Subcutaneous adipose tissue (tissue), 4 donors: ENCODE measurements around the gene FYN. TPM values are rescaled to one million over a fixed set of nuclear protein-coding genes. Genes with fewer than 3 reads are reported as not detected.

Experiments
- CTCF ChIP-seq: fragments of 450-650 bp; IDR thresholded peaks from one replicate; pipeline ENCODE4 v1.5.1; 2016; ENCODE audit warnings: low read depth, mild to moderate bottlenecking, control low read depth, antibody characterized with exemption, moderate library complexity
- total RNA-seq, 4 donors: library from RNA; depleted of rRNA; stranded (reverse); fragments of >200 nt; gene quantifications; one replicate each; pipeline ENCODE4 v1.1.0, GENCODE V29; 2016

The FYN gene
- total RNA-seq, 4 donors from 2014 or later: 185 to 279 (median 252) TPM

- TF ChIP-seq CTCF: no peak
These were observed 24.9 kb downstream of the FYN start for GRCh38 chr6:111848262-111848812.

- TF ChIP-seq CTCF: no peak
These were observed 26.5 kb downstream of the FYN start for GRCh38 chr6:111846492-111847409.

DNA sequence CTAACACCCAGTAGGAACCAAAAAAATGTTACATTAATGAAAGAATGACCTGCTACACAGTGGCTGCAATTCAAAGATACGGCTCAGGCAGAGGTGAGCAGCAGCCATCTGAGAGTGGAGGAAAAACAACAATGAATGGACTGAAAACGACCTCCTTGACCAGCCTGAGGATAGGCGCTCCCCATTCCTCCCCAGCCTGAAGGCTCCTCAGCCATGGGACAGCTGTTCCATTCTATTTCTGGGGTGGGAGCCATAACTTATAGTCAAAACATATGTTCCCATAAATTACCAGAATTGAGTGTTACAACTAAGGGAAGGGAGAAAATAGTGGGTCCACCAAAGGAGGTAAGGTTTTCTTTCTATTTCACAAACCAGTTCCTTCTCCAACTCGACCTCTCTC, 27.2 kb downstream of the FYN start:
- no peak for TF ChIP-seq CTCF

DNA sequence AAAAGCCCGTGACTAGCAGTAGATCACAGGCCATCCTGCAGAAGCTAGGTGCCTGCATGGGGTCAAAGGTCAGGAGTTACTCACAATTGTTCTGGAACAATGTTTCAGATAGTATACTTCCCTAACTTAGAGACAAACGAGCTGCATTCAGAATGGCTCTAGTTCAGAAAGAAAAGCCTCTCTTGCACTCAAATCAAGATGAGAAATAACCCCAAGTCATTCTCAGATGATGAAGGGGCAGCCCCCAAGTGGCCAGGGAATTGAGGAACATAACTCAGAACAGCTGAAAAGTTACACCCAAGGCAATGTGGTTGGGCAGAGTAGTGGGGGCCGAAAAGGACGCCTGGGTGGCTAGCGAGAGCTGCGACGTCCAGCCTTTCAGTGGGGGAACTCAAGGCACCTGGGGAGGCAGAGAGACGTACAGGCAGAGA, 27.8 kb downstream of the FYN start:
- TF ChIP-seq CTCF: no peak

DNA sequence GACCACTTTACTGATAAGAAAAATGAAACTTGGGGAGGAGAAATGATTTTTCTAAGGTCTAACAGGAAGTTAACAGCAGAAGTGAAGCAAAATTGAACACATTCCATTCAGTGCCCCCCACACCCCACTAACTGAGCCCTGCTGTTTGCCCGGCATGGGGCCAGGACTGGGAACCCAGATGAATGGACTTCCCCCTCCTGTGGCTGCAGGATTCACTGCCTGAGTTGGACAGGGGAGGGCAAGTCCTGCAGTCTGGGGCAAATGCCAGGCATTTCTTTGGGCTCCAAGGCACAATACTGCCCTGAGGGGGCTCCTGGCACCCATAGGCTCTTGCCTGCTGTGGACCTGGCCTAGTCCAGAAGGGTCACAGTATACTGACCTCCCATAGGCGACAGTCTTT, 28.3 kb downstream of the FYN start:
- TF ChIP-seq CTCF: no peak

DNA sequence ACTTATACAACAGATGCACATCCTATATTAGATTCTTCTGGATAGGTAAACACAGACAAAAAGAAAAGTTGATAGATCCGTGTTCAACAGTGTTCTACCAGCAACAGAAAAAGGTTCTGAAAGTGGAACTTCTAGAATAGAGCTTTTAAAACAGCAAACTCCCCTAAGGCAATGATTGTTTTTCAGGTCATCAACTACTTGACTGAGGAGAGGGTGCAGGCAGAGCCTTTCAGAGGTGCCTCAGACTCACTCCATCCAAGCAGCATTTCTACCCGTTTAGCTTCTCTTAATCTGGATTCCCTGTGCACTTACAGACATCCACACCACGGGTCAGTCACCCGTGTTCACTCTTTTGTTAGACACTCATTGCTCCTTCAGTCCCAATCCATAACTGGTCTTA, 28.9 kb downstream of the FYN start:
- no peak for TF ChIP-seq CTCF

DNA sequence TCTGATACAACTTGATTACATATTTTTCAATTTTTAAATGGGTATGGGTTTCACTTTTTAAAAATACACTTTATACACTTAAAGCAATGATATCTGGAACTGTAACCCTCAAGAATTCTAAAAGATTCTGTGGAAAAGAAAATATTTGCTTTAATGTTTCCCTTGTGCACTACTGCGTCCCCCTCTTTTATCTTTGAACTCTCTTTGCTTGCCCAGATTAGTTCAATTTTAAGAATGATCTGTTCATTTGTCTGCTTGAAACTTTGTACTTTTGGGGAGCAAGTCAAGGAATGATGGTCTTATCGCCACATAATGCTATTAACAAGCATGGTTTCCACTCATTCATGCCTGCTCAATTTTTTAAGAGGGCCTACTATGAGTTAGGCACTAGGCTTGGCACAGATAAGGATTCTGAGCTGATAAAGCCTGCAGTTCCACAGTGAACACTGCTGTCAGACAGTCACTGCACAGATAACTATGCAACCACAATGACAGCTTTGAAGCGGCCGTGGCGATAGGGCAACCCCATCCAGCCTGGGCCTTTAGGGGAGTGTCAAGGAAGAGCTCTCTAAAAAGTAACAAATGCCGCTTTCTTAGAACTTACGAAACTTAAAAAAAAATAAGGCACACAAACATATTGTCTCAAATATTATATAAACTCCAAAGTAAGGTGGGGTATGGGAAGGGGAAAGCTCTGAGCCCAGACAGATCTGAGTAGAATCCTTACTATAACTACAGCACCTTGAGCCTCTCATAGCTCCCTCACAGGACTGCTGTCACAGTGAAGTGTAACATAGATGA, 29.7 kb downstream of the FYN start:
- TF ChIP-seq CTCF: no peak
